Testis (tissue), 2 donors: ENCODE results near the gene CAMTA1.

ENCODE experiments used
- CTCF ChIP-seq, 3 experiments: fragments of 450-650 bp in 2 of 3; fragments of 200-600 bp in 1 of 3; sonication (generic) in 1 of 3; IDR thresholded peaks; one replicate each; pipeline ENCODE4 v1.5.1; 2016 to 2019; ENCODE audit warnings: antibody characterized with exemption in 3 of 3, mild to moderate bottlenecking in 2 of 3, moderate library complexity in 1 of 3
- POLR2A ChIP-seq: fragments of 450-650 bp; IDR thresholded peaks from one replicate; pipeline ENCODE4 v1.6.1; 2017; ENCODE audit warnings: antibody characterized with exemption, mild to moderate bottlenecking, moderate library complexity

GRCh38 chr1:6907201-6907600 is 121.9 kb downstream of the CAMTA1 start:
- TF ChIP-seq POLR2A (no peak), CTCF (IDR thresholded peaks at IDR 0.05) (no peak)
